Middle frontal gyrus (tissue), 1 donor: ENCODE data around the gene PFDN2.

Experiments
- DNase-seq: peaks from one replicate; pipeline ENCODE4 v3.0.0-alpha.2; 2015; ENCODE audit warnings: low spot score; ENCODE audit errors: extremely low spot score

Gene PFDN2

GRCh38 chr1:161106431-161106830 lies 11.4 kb downstream of the PFDN2 start:
- no peak for DNase-seq

DNA sequence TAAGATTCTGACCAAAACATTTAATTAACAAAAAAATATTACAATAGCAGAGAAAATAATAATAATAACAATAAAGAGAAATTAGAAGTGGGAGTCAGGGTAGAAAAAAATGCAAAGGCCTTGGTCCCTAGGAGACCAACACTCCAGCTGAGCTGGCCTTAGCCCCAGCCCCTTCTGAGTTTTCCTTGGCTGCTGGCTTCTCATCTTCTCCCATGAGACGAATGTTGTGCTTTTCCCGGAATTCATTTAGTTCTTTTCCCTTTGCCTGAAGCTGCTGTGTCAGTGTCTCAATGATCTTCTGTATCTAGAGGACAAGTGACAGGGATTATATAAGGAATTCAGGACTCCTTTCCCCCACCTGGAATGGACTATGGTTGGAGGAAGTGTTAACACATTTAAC lies 17.3 kb downstream of the PFDN2 start:
- DNase-seq, result no peak

DNA sequence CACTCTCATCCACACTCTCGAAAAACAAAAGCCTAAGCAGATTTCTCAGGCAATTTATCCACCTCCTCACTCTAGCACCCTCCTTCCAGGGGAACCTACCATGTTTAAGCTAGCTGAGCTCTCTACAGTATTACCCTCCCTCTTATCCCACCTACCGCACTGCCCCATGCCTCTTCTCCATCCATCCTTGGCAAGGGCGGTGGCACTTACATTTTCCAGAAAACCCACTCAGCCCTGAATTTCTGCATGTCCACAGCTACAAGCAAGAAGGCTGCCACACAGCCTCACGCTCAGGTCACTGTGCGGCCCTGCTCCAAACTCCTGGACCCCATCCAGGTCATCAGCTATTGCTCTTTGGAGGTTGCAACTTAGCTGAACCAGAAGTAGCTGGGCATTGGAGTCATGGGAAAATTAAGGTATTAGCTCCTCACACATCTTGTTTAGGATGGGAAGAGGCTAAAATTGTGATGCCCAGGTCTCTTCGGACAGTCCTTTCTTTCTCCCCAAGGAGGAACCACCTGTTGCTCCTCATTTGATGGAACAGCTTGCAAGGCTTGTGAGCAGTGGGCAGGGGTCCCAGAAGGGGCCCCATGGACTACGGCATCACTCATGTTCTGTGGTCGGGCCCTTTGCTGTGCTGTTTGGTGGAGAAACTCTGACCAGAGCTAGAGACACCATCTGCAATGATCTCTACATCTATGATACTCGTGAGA lies 18.6 kb downstream of the PFDN2 start:
- no peak for DNase-seq

DNA sequence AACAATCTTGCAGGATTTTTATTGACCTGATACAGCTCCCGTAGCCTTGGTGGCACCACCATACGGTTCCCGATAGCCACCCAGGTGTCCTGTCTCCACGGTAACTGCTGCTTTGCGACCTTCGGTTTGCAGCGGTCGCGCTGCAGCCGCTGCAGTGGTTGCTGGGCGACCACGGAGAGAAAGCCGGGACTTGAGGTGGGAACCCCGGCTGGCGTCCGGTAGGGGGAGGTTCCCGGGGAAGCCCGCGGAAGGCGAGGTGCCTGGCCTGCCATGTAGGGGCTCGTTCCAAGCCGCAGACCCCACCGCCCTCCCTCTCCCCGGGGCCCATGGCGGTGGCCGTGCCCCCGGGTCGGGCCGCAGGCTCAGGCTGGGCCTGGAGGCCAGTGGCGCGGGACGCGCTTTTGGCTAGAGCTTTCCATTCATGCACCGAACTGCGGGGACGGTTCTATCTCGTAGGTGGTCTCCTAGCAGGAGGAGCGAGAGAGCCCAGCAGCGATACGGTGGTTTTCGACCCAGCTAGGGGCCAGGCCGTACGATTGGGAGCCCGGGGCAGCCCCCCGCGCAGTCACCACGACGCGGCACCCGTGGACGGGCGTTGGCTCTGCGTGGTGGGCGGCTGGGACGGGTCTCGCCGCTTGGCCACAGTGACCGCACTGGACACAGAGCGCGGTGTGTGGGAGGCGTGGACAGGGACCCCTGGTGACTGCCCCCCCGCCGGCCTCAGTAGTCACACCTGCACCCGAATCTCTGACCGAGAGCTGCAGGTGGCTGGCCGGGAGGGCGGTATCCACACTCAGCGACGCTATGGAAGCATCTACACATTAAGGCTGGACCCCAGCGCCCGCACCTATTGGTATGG lies 19.4 kb downstream of the PFDN2 start, which contains the start of gene KLHDC9:
KLHDC9 (plus strand) TSS at position 152 of the 859 bp plus-strand sequence; CDS start at position 327, 175 bp downstream.
- DNase-seq, result peak; percentile 36

GRCh38 chr1:161096530-161096929 lies 21.3 kb downstream of the PFDN2 start:
- DNase-seq, result no peak

DNA sequence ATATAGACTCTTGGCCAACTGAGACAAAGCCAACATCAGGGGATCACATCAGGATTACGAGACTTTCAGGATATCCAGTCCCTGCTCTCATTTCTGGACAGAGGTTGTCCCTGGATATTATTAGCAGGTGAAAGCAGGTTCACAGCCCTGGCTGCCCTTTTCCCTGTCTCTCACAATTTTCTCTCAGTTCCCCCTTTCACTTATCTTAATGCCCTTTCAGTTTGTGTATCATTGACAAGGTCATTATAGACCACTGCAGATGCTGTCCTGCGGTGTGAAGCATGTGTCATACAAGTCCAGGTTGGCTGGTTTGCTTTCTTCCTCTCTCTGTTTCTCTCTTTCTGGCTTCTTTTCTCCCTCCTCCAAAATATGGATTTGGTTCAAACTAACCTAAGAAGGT lies 21.8 kb downstream of the PFDN2 start:
- DNase-seq, result no peak

GRCh38 chr1:161095230-161095629 lies 22.6 kb downstream of the PFDN2 start:
- no peak for DNase-seq

DNA sequence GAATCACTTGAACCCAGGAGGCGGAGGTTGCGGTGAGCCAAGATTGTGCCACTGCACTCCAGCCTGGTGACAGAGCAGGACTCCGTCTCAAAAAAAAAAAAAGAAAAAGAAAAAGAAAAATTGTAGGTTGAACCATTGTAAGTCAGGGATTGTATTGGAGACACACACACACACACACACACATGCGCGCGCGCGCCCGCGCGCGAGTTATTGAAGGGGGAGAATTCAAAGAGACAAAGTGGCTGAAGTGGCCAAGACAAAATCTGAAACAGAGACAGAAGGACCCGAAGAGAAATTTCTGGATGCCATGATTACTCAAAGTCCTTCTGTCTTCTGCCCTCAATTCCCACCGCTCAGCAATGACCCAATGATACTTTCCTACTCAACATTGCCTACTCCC lies 23.4 kb downstream of the PFDN2 start:
- DNase-seq, result no peak

DNA sequence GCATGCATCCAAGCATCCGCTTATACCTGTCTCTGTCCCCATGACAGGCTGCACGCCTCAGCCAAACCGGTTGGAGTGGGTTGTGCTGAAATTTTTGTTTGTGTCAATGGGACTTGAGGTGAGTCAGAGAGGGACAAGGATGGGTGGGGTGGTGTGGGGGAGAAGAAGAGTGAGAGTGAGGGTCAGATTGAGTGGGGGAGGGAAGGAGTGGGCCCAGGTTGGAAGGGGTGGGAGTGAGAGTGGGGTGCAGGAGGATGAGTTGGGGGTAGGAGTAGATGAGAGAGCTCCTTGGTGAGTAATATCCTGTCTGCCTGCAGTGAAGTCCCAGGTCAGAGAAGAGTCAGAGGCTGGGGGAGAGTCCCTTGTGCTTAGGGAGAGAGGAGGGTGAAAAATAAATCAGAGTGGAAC lies 25.2 kb downstream of the PFDN2 start:
- no peak for DNase-seq

- DNase-seq, result no peak
Measured at GRCh38 chr1:161091796-161092507, 25.9 kb downstream of the PFDN2 start.

DNA sequence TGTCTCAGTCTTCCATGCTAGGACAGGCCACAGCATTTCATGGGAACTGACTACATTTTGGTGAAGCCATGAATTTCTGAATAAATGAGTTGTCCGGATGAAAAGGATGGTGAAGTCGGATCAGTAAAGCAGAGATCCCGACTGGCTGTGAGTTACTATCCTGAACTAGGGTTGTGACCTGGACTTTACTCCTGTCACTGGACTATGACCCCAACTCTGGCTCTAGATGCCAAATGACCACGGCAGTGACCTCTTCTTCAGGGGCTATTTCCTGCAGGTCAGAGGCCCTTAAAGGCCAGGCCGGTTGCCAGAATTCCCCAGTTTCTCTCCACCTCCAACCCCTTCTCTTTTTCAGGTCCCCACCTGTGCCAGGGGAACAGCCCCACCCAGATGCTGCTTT lies 26.7 kb downstream of the PFDN2 start:
- no peak for DNase-seq

DNA sequence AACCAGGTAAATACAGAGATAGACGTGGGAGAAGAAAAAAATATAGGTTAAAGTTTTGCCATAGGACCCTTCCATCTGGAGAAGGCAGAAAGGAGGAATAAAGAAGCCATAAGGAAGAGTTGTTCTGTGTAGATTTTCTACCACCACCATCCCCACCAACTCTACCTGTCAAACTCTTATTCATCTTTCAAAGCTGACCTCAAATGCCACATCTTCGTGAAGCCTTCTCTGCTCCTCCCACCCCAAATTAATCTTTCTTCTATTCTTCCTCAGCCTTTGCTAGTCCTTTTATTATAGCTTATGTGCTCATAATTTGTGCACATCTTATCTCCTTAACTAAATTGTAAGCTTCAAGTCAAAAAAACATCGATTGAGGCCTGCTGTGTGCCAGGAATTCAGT lies 27.2 kb downstream of the PFDN2 start:
- no peak for DNase-seq

DNA sequence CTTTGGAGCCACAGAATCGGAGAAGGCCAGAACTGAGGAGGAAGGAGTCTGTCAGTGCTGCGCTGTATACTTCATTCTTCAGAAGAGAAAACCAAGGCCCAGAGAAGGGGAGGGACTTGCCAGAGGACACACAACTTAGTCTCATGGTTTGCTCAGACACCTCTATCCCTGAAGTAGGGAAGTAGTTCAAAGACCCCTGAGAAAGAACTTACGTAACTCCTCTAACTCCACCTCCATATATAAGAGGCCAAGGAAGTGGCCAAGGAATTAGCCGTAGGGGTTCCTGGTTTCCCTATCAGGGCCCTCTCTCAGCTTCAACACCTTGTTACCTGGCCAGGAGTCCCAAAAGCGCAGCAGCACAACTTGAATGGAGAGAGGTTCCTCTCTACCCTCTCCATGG lies 27.9 kb downstream of the PFDN2 start:
- DNase-seq, result no peak

DNA sequence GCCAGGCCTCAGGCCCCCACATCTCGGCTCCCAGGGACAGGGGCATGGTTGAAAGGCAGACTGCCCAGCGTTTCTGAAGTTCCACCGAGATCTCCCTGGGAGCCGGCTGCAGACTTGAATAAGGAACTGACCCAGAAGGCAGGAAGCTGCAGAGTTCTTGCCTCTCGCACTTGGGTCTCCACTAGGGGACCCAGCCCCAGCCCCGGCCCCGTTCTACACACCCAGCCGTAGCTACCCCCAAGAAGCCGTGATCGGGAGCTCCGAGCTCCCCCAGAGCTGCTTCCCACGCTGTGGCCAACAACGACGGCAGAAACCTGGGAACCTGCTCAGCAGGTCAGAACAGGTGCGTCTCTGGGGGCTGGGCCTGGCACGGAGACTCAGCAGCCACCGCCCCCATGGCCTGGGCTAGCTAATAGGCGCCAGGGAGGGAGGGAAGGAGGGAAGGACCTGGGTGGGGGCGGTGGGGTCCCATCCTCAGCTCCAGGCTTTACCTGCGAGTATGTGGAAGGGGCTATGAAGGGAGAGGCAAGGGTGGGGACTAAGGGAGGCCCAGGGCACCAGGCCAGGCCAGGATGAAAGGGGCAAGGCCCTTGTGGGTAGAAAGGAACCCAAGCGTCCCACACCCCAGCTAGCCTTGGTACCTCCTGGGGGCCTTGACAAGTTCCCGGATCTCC lies 28.4 kb downstream of the PFDN2 start, which contains the start of gene NECTIN4:
NECTIN4 (minus strand) TSS at position 308 of the 674 bp plus-strand sequence; CDS start at position 46, 262 bp downstream.
- DNase-seq, result no peak

- no peak for DNase-seq
Measured at GRCh38 chr1:161088587-161089110, 29.2 kb downstream of the PFDN2 start.

DNA sequence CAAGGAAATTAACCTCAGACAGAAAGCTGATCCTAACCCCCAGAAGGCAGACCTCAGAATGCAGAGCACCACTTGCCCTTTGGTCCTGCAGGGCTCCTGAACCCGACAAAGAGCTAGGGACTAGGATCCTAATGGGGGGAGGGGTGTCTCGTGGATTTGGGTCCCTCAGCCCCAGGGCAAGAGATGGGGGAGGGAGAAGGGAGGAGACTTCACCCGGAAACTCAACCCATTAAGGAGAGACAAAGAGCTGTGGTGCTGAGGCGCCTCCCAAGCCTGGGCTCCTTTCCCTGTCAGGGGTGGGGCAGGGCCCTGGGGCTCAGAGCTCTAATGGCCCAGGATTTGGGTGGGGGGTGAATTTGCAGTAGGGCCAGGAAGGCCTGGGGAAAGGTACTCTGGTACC lies 31.4 kb downstream of the PFDN2 start:
- no peak for DNase-seq

- no peak for DNase-seq
Measured at GRCh38 chr1:161085165-161085564, 32.7 kb downstream of the PFDN2 start.

DNA sequence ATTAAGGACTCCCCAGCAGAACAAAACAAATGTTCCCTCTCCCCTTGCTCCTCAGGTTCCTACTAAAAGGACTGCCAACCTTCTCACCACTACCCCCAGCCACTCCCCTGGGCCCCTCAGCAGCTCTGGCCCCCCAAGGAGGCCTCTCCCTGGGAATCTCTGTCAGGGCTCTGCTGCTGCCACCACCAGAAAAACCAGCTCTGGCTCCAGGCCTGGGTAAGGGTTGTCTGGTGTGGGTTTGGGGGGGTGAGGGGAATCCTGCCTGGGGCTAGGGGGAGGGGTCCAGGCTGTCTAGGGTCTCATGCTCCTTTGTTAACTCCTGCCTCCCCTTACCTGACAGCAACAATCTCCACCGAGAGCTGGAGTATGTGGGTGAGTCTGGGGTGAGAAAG lies 33.2 kb downstream of the PFDN2 start:
- DNase-seq, result no peak

GRCh38 chr1:161083748-161084596 lies 33.9 kb downstream of the PFDN2 start:
- no peak for DNase-seq
